HEK293 (cell line): ENCODE measurements around the gene IL24.

Source experiments
- CTCF ChIA-PET: fragments of 350-600 bp; formaldehyde crosslinking; extraction: SDS; loops from one replicate; lab custom pipeline; 2021; ENCODE audit warnings: antibody characterized with exemption; lab: Yijun Ruan, JAX
- POLR2A ChIA-PET: fragments of 300-600 bp; formaldehyde crosslinking; extraction: SDS; loops from one replicate; lab custom pipeline; 2020; ENCODE audit warnings: antibody characterized with exemption, inconsistent platforms; lab: Yijun Ruan, JAX
- H3K27ac ChIP-seq: fragments of 200-500 bp; sonication (Bioruptor generic); 2 replicates; pipeline ENCODE4 v1.5.1; 2014; ENCODE audit warnings: low read depth, low read length, control low read depth, inconsistent platforms; ENCODE audit errors: extremely low read depth
- H3K36me3 ChIP-seq, 2 experiments: fragments of 200-500 bp in 1 of 2; sonication (Bioruptor generic) in 1 of 2; 1 replicate in 1 of 2; 2 replicates in 1 of 2; pipeline ENCODE4 v1.5.1; 2014 to 2017; ENCODE audit warnings: inconsistent platforms in 2 of 2, low read length in 2 of 2; ENCODE audit not compliant: control insufficient read depth in 2 of 2, insufficient read depth in 1 of 2
- H3K4me1 ChIP-seq: fragments of 200-500 bp; sonication (Bioruptor generic); 2 replicates; pipeline ENCODE4 v1.5.1; 2014; ENCODE audit warnings: mild to moderate bottlenecking, low read length, inconsistent platforms; ENCODE audit not compliant: control insufficient read depth, insufficient read depth
- H3K4me3 ChIP-seq: 2 replicates; pipeline ENCODE4 v1.5.1; 2011; ENCODE audit warnings: low read depth, mild to moderate bottlenecking, control low read depth, low read length, moderate library complexity
- H3K9me3 ChIP-seq: fragments of 200-500 bp; sonication (Bioruptor generic); 2 replicates; pipeline ENCODE4 v1.5.1; 2014; ENCODE audit warnings: low read depth, low read length, inconsistent platforms; ENCODE audit not compliant: control insufficient read depth, insufficient read depth
- GLIS2 ChIP-seq: fragments of 450-650 bp; formaldehyde crosslinking; IDR thresholded peaks from 2 replicates; pipeline ENCODE4 v1.5.1; 2016; ENCODE audit warnings: missing biosample characterization, missing genetic modification characterization
- HIC1 ChIP-seq: fragments of 450-650 bp; formaldehyde crosslinking; IDR thresholded peaks from 2 replicates; pipeline ENCODE4 v1.5.1; 2016; ENCODE audit warnings: missing biosample characterization, missing genetic modification characterization
- OVOL3 ChIP-seq: fragments of 450-650 bp; formaldehyde crosslinking; IDR thresholded peaks from 2 replicates; pipeline ENCODE4 v1.5.1; 2016; ENCODE audit warnings: missing biosample characterization, missing genetic modification characterization
- SP2 ChIP-seq: fragments of 450-650 bp; formaldehyde crosslinking; IDR thresholded peaks from 2 replicates; pipeline ENCODE4 v1.5.1; 2016; ENCODE audit warnings: missing biosample characterization, missing genetic modification characterization
- YY2 ChIP-seq: fragments of 450-650 bp; formaldehyde crosslinking; IDR thresholded peaks from 2 replicates; pipeline ENCODE4 v1.5.1; 2016; ENCODE audit warnings: missing biosample characterization, missing genetic modification characterization
- ZBTB7A ChIP-seq: fragments of 450-650 bp; formaldehyde crosslinking; IDR thresholded peaks from 2 replicates; pipeline ENCODE4 v1.5.1; 2016; ENCODE audit warnings: low read depth, missing biosample characterization, missing genetic modification characterization
- ZBTB8A ChIP-seq: fragments of 450-650 bp; formaldehyde crosslinking; IDR thresholded peaks from 2 replicates; pipeline ENCODE4 v1.5.1; 2016; ENCODE audit warnings: missing biosample characterization, missing genetic modification characterization
- ZFP3 ChIP-seq: fragments of 450-650 bp; formaldehyde crosslinking; IDR thresholded peaks from 2 replicates; pipeline ENCODE4 v1.5.1; 2016; ENCODE audit warnings: low read depth, missing biosample characterization, missing genetic modification characterization
- ZNF157 ChIP-seq: fragments of 450-650 bp; formaldehyde crosslinking; IDR thresholded peaks from 2 replicates; pipeline ENCODE4 v1.5.1; 2016; ENCODE audit warnings: missing biosample characterization, missing genetic modification characterization
- ZNF221 ChIP-seq: fragments of 450-650 bp; formaldehyde crosslinking; IDR thresholded peaks from 2 replicates; pipeline ENCODE4 v1.5.1; 2017; ENCODE audit warnings: missing biosample characterization, missing genetic modification characterization, borderline replicate concordance
- ZNF324 ChIP-seq: fragments of 450-650 bp; formaldehyde crosslinking; IDR thresholded peaks from 2 replicates; pipeline ENCODE4 v1.5.1; 2016; ENCODE audit warnings: missing biosample characterization, missing genetic modification characterization
- ZNF335 ChIP-seq: fragments of 450-650 bp; formaldehyde crosslinking; conservative IDR thresholded peaks from 2 replicates; pipeline ENCODE4 v1.5.1; 2016; ENCODE audit warnings: missing biosample characterization, missing genetic modification characterization
- ZNF629 ChIP-seq: fragments of 450-650 bp; formaldehyde crosslinking; IDR thresholded peaks from 2 replicates; pipeline ENCODE4 v1.5.1; 2017; ENCODE audit warnings: missing biosample characterization, missing genetic modification characterization
- ZNF660 ChIP-seq: fragments of 450-650 bp; IDR thresholded peaks from 2 replicates; pipeline ENCODE4 v1.5.1; 2018; ENCODE audit warnings: missing biosample characterization, mild to moderate bottlenecking, missing genetic modification characterization
- ZNF670 ChIP-seq: fragments of 450-650 bp; formaldehyde crosslinking; IDR thresholded peaks from 2 replicates; pipeline ENCODE4 v1.5.1; 2016; ENCODE audit warnings: missing biosample characterization, missing genetic modification characterization, low read depth
- TF ChIP-seq, protein P1 (sequence below): fragments of 450-650 bp; formaldehyde crosslinking; IDR thresholded peaks from 2 replicates; pipeline ENCODE4; 2016; ENCODE audit warnings: missing biosample characterization, missing genetic modification characterization
- TF ChIP-seq, protein P2 (sequence below): fragments of 450-650 bp; formaldehyde crosslinking; IDR thresholded peaks from 2 replicates; pipeline ENCODE4 v1.5.1; 2016; ENCODE audit warnings: missing biosample characterization, missing genetic modification characterization, low read depth
- TF ChIP-seq, protein P3 (sequence below): fragments of 450-650 bp; IDR thresholded peaks from 2 replicates; pipeline ENCODE4 v1.5.1; 2018; ENCODE audit warnings: missing biosample characterization, mild to moderate bottlenecking, missing genetic modification characterization

Gene IL24

DNA sequence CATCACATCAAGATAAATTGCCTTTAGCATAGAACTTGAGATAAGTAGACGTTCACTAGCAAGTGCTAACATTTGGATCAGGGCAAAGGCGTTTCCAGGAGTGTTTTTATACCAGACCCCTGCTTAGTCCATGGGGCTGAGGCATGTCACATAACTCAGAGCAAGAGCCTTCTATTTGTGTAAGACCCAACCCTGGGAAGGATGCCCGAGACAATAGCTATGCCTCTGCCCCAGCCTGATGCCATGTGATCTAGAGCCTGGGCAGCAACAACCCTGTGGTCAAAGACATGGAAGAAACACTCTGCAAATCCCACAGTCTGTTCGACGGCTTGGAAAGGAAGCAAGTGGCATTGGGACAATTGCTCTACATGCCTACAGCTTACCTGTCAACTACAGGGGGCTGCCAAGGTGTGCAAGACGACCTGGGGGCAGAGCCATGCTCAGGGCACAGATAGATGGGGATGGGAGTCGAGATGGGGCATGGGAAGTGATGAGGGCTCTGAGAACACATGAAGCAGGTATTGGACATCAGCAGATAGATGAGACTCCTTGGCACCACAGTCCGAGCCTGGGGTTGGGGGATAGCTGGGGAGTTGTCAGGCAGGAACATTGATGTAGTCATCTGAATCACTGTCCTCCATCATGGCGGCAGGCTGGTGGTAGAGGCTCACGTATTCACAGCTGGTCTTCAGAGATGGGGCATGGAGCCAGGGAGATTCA lies 7.3 kb downstream of the IL24 start:
- TF ChIP-seq, protein P1, sequence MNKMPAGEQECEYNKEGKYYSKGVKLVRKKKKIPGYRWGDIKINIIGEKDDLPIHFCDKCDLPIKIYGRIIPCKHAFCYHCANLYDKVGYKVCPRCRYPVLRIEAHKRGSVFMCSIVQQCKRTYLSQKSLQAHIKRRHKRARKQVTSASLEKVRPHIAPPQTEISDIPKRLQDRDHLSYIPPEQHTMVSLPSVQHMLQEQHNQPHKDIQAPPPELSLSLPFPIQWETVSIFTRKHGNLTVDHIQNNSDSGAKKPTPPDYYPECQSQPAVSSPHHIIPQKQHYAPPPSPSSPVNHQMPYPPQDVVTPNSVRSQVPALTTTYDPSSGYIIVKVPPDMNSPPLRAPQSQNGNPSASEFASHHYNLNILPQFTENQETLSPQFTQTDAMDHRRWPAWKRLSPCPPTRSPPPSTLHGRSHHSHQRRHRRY (tag by site-specific recombination): no peak
- CTCF ChIA-PET: interaction anchor here (1.0 to 2.8 kb wide), 4 partner anchors 40 to 399 kb away, joined by 3 to 13 read pairs (median 4); partner anchors contain the start of gene IL20

DNA sequence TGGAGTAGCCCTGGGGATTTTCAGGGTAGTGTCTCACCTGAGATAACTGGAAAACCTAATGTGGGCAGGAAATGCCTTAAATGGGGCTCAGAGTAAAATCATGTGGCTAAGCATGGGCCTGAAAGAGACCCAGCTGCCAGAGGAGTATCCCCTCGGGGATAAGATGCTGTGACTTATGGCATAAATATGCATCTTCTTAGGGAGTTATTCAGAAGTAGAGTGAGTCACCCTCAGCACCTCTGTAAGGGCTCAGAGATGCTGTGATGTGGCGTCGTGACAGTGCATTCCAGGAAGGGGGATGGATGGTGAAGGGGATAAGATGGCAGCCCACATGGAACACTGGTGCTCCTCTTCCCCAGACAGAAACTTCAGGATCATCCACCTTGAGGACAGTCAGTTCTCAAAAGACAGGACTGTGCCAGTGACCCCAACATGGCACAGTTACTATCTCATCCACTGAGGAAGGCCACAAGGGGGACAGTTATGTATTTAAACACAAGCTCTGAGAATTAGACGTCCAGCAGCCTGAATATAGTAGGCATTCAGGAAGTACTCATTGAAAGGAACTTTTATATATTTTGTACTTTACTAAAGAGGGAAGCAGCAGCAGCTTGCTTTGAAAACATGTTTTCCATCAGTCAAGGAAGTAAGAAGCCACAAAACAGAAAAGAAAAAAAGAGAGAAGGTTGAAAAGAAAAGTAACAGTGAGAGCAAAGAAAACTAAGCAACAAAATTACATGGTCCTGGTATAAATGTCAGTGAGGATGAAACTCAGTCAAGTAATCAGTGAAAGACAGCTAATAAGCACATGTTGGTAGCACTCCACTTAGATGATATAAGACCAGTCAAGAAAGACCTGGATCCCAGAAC lies 8.3 kb downstream of the IL24 start:
- no peak overlapping the region for H3K27ac ChIP-seq
- no peak overlapping the region for H3K4me3 ChIP-seq

More for the DNA sequence above, 7.3 kb downstream of the IL24 start:
- H3K27ac ChIP-seq: no peak overlapping the region
- POLR2A ChIA-PET: no interaction called here
- no peak overlapping the region for H3K4me3 ChIP-seq
- H3K9me3 ChIP-seq: no peaks in the 10 kb centered on the region
- H3K36me3 ChIP-seq: no peaks in the 10 kb centered on the region
- H3K4me1 ChIP-seq: no peaks in the 10 kb centered on the region

More for the DNA sequence above, 8.3 kb downstream of the IL24 start:
- no peaks in the 10 kb centered on the region for H3K9me3 ChIP-seq
- H3K4me1 ChIP-seq: no peaks in the 10 kb centered on the region
- ChIA-PET POLR2A (no interaction called here), CTCF (interaction anchor here (0.7 to 2.8 kb wide), 6 partner anchors 10 to 400 kb away, joined by 3 to 13 read pairs (median 4); partner anchors contain the start of gene IL20)
- TF ChIP-seq ZBTB8A (tag by site-specific recombination) (no peak), HIC1 (tag by site-specific recombination) (no peak), ZNF660 (tag by site-specific recombination) (no peak), SP2 (tag by site-specific recombination) (no peak), ZBTB7A (tag by site-specific recombination) (no peak), ZNF221 (no peak), ZNF629 (tag by site-specific recombination) (no peak), ZFP3 (tag by site-specific recombination) (no peak), GLIS2 (no peak), ZNF157 (tag by site-specific recombination) (no peak), ZNF324 (tag by site-specific recombination) (no peak), ZNF335 (no peak), ZNF670 (tag by site-specific recombination) (no peak), YY2 (no peak), OVOL3 (tag by site-specific recombination) (no peak)
- TF ChIP-seq, protein P2, sequence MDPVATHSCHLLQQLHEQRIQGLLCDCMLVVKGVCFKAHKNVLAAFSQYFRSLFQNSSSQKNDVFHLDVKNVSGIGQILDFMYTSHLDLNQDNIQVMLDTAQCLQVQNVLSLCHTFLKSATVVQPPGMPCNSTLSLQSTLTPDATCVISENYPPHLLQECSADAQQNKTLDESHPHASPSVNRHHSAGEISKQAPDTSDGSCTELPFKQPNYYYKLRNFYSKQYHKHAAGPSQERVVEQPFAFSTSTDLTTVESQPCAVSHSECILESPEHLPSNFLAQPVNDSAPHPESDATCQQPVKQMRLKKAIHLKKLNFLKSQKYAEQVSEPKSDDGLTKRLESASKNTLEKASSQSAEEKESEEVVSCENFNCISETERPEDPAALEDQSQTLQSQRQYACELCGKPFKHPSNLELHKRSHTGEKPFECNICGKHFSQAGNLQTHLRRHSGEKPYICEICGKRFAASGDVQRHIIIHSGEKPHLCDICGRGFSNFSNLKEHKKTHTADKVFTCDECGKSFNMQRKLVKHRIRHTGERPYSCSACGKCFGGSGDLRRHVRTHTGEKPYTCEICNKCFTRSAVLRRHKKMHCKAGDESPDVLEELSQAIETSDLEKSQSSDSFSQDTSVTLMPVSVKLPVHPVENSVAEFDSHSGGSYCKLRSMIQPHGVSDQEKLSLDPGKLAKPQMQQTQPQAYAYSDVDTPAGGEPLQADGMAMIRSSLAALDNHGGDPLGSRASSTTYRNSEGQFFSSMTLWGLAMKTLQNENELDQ (tag by site-specific recombination): no peak
- TF ChIP-seq, protein P3, sequence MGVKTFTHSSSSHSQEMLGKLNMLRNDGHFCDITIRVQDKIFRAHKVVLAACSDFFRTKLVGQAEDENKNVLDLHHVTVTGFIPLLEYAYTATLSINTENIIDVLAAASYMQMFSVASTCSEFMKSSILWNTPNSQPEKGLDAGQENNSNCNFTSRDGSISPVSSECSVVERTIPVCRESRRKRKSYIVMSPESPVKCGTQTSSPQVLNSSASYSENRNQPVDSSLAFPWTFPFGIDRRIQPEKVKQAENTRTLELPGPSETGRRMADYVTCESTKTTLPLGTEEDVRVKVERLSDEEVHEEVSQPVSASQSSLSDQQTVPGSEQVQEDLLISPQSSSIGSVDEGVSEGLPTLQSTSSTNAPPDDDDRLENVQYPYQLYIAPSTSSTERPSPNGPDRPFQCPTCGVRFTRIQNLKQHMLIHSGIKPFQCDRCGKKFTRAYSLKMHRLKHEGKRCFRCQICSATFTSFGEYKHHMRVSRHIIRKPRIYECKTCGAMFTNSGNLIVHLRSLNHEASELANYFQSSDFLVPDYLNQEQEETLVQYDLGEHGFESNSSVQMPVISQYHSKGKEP (tag by site-specific recombination): no peak
- H3K36me3 ChIP-seq: no peaks in the 10 kb centered on the region
